IMR-90 (cell line): ENCODE data around the gene VHLL. TPM values are rescaled to one million over a fixed set of nuclear protein-coding genes. Genes with fewer than 3 reads are reported as not detected.

Experiments
- ATAC-seq: fragments of 200-7000 bp; cut with Tn5 transposase; 2 replicates; pipeline ENCODE4 v1.9.1; 2020; ENCODE audit warnings: low read depth, mild to moderate bottlenecking, moderate library complexity
- BruUV-seq: library from RNA; stranded (reverse); fragments of 400-500 nt; replicated peaks from 2 replicates; lab custom pipeline; 2021; lab: Mats Ljungman, UMichigan
- CTCF ChIA-PET: fragments of 300-600 bp; formaldehyde crosslinking; extraction: SDS; loops from one replicate; lab custom pipeline; 2021; ENCODE audit warnings: antibody characterized with exemption; lab: Yijun Ruan, JAX
- POLR2A ChIA-PET: fragments of 300-600 bp; sonication (Branson Sonifier 250); formaldehyde crosslinking; loops from one replicate; lab custom pipeline; 2022; ENCODE audit warnings: antibody characterized with exemption; ENCODE audit not compliant: unreplicated experiment; lab: Charles Lee
- DNase-seq: peaks from one replicate; pipeline ENCODE4 v3.0.0; 2013
- H2AFZ ChIP-seq: replicated peaks from 2 replicates; pipeline ENCODE3; 2013; ENCODE audit warnings: low read length, mild to moderate bottlenecking; ENCODE audit not compliant: poor library complexity
- H2AK5ac ChIP-seq: 2 replicates; pipeline ENCODE4 v1.6.1; 2013; ENCODE audit warnings: low read depth, low read length, inconsistent platforms
- H2AK9ac ChIP-seq: replicated peaks from 2 replicates; pipeline ENCODE3; 2013; ENCODE audit warnings: mild to moderate bottlenecking, low read depth, low read length, moderate library complexity; ENCODE audit not compliant: poor library complexity
- H2BK120ac ChIP-seq: 2 replicates; pipeline ENCODE4 v1.6.1; 2013; ENCODE audit warnings: low read depth, low read length, inconsistent platforms
- H2BK15ac ChIP-seq: 3 replicates; pipeline ENCODE4 v1.6.1; 2013; ENCODE audit warnings: low read depth, low read length, inconsistent platforms
- H2BK20ac ChIP-seq: 2 replicates; pipeline ENCODE4 v1.6.1; 2013; ENCODE audit warnings: low read depth, mild to moderate bottlenecking, inconsistent platforms, low read length, moderate library complexity
- H2BK5ac ChIP-seq: 2 replicates; pipeline ENCODE4 v1.6.1; 2013; ENCODE audit warnings: mild to moderate bottlenecking, low read depth, low read length, inconsistent platforms; ENCODE audit not compliant: poor library complexity, severe bottlenecking
- H3K14ac ChIP-seq: replicated peaks from 2 replicates; pipeline ENCODE4 v1.6.1; 2013; ENCODE audit warnings: low read depth, low read length, inconsistent platforms
- H3K18ac ChIP-seq: 2 replicates; pipeline ENCODE4 v1.6.1; 2013; ENCODE audit warnings: low read depth, low read length, control low read depth
- H3K23ac ChIP-seq: 2 replicates; pipeline ENCODE4 v1.6.1; 2013; ENCODE audit warnings: low read depth, low read length, inconsistent platforms
- H3K27ac ChIP-seq: 2 replicates; pipeline ENCODE4 v1.5.1; 2013; ENCODE audit warnings: mild to moderate bottlenecking, control low read depth, low read length; ENCODE audit not compliant: insufficient read depth
- H3K27me3 ChIP-seq: 2 replicates; pipeline ENCODE4 v1.6.1; 2013; ENCODE audit warnings: low read length; ENCODE audit not compliant: control insufficient read depth, insufficient read depth
- H3K36me3 ChIP-seq: 2 replicates; pipeline ENCODE4 v1.6.1; 2013; ENCODE audit warnings: low read length, mixed read lengths; ENCODE audit not compliant: control insufficient read depth, insufficient read depth
- H3K4ac ChIP-seq: 2 replicates; pipeline ENCODE4 v1.6.1; 2013; ENCODE audit warnings: low read depth, low read length, inconsistent platforms
- H3K4me1 ChIP-seq: 2 replicates; pipeline ENCODE4 v1.6.1; 2013; ENCODE audit warnings: low read length, mixed read lengths; ENCODE audit not compliant: control insufficient read depth, insufficient read depth
- H3K4me2 ChIP-seq: 2 replicates; pipeline ENCODE4 v1.6.1; 2013; ENCODE audit warnings: low read depth, mild to moderate bottlenecking, control low read depth, low read length, moderate library complexity
- H3K4me3 ChIP-seq: 2 replicates; pipeline ENCODE4 v1.5.1; 2013; ENCODE audit warnings: low read depth, mild to moderate bottlenecking, control low read depth, low read length, moderate library complexity; ENCODE audit not compliant: insufficient read depth
- H3K56ac ChIP-seq: 2 replicates; pipeline ENCODE4 v1.6.1; 2013; ENCODE audit warnings: low read length, inconsistent platforms; ENCODE audit not compliant: insufficient read depth; ENCODE audit errors: extremely low read depth
- H3K79me1 ChIP-seq, 2 experiments: 2 replicates each; pipeline ENCODE4 v1.6.1; 2013; ENCODE audit warnings: low read length in 2 of 2, inconsistent platforms in 1 of 2, low read depth in 1 of 2
- H3K9ac ChIP-seq: 2 replicates; pipeline ENCODE4 v1.6.1; 2013; ENCODE audit warnings: low read depth, low read length, control low read depth
- H3K9me1 ChIP-seq: 2 replicates; pipeline ENCODE4 v1.6.1; 2013; ENCODE audit warnings: low read length, inconsistent platforms; ENCODE audit not compliant: insufficient read depth
- H3K9me3 ChIP-seq: 2 replicates; pipeline ENCODE4 v1.6.1; 2013; ENCODE audit warnings: low read length; ENCODE audit not compliant: control insufficient read depth, insufficient read depth
- H4K20me1 ChIP-seq: 2 replicates; pipeline ENCODE4 v1.6.1; 2013; ENCODE audit warnings: low read length, inconsistent platforms; ENCODE audit not compliant: insufficient read depth
- H4K5ac ChIP-seq: 2 replicates; pipeline ENCODE4 v1.6.1; 2013; ENCODE audit warnings: mild to moderate bottlenecking, low read depth, low read length, control low read depth
- H4K8ac ChIP-seq, 2 experiments: 2 replicates each; pipeline ENCODE4 v1.6.1; 2013; ENCODE audit warnings: low read depth in 2 of 2, low read length in 2 of 2, control low read depth in 1 of 2, inconsistent platforms in 1 of 2
- H4K91ac ChIP-seq: 2 replicates; pipeline ENCODE4 v1.6.1; 2013; ENCODE audit warnings: low read depth, low read length, inconsistent platforms; ENCODE audit not compliant: insufficient read depth
- BHLHE40 ChIP-seq: fragments of 150-350 bp; IDR thresholded peaks from 2 replicates; pipeline ENCODE4 v1.6.1; 2016; ENCODE audit warnings: mild to moderate bottlenecking, low read depth, low read length
- CEBPB ChIP-seq: IDR thresholded peaks from 2 replicates; pipeline ENCODE4 v1.6.1; 2012; ENCODE audit warnings: low read depth, low read length, improper control_type of control experiment
- CHD1 ChIP-seq: IDR thresholded peaks from 2 replicates; pipeline ENCODE4 v1.6.1; 2012; ENCODE audit warnings: low read depth, low read length, improper control_type of control experiment
- FOS ChIP-seq: fragments of 150-350 bp; IDR thresholded peaks from 2 replicates; pipeline ENCODE4 v1.6.1; 2016; ENCODE audit warnings: low read depth, low read length
- MAFK ChIP-seq: IDR thresholded peaks from 2 replicates; pipeline ENCODE4 v1.6.1; 2012; ENCODE audit warnings: low read depth, low read length, improper control_type of control experiment
- MAZ ChIP-seq: IDR thresholded peaks from 2 replicates; pipeline ENCODE4 v1.6.1; 2012; ENCODE audit warnings: low read depth, mild to moderate bottlenecking, low read length, improper control_type of control experiment, moderate library complexity, borderline replicate concordance
- MXI1 ChIP-seq: IDR thresholded peaks from 2 replicates; pipeline ENCODE4 v1.6.1; 2012; ENCODE audit warnings: low read depth, mild to moderate bottlenecking, low read length, moderate library complexity, borderline replicate concordance
- NFE2L2 ChIP-seq: fragments of 150-350 bp; IDR thresholded peaks from 2 replicates; pipeline ENCODE4 v1.6.1; 2016; ENCODE audit warnings: low read depth, mild to moderate bottlenecking, low read length
- POLR2A ChIP-seq: IDR thresholded peaks from 2 replicates; pipeline ENCODE4 v1.6.1; 2012; ENCODE audit warnings: mild to moderate bottlenecking, low read depth, low read length
- RAD21 ChIP-seq: IDR thresholded peaks from 2 replicates; pipeline ENCODE4 v1.6.1; 2012; ENCODE audit warnings: low read length, improper control_type of control experiment
- RCOR1 ChIP-seq: IDR thresholded peaks from 2 replicates; pipeline ENCODE4 v1.6.1; 2012; ENCODE audit warnings: mild to moderate bottlenecking, low read length, improper control_type of control experiment; ENCODE audit not compliant: insufficient replicate concordance
- RFX5 ChIP-seq: IDR thresholded peaks from 2 replicates; pipeline ENCODE4 v1.8.0; 2012; ENCODE audit warnings: low read depth, mild to moderate bottlenecking, low read length, moderate library complexity
- SMC3 ChIP-seq: fragments of 150-350 bp; IDR thresholded peaks from 2 replicates; pipeline ENCODE4 v1.6.1; 2016; ENCODE audit warnings: low read depth, mild to moderate bottlenecking, antibody characterized with exemption, low read length, moderate library complexity
- dilution Hi-C: fragments of 300-500 bp; cut with HindIII; formaldehyde crosslinking; loops from one replicate; pipeline ENCODE4 v1.14.3; 2018; ENCODE audit warnings: low sequenced_read_pairs; ENCODE audit not compliant: unreplicated experiment
- in situ Hi-C: fragments of 300-500 bp; cut with MboI; formaldehyde crosslinking; loops from 3 replicates; pipeline ENCODE4 v1.14.3; 2019; ENCODE audit warnings: low sequenced_read_pairs, inconsistent platforms, mixed read lengths
- intact Hi-C: fragments of 100-400 bp; cut with micrococcal nuclease; formaldehyde crosslinking; loops from 2 replicates; pipeline ENCODE4 v1.10.0; 2022
- polyA plus RNA-seq, 3 experiments: library from polyadenylated mRNA; depleted of rRNA; stranded (reverse); fragments of >200 nt; gene quantifications; 2 replicates each; pipeline ENCODE4 v1.2.3, GENCODE V29; 2012; ENCODE audit warnings: low replicate concordance in 1 of 3
- total RNA-seq: library from RNA; depleted of rRNA; stranded (reverse); fragments of >200 nt; gene quantifications from 2 replicates; pipeline ENCODE4 v1.2.3, GENCODE V29; 2012
- TF ChIP-seq, protein P1 (sequence below): fragments of 150-350 bp; IDR thresholded peaks from 2 replicates; pipeline ENCODE4 v1.6.1; 2017; ENCODE audit warnings: mild to moderate bottlenecking, antibody characterized with exemption, low read length, low read depth
- TF ChIP-seq, protein P2 (sequence below): conservative IDR thresholded peaks from 2 replicates; pipeline ENCODE4 v1.5.1; 2012; ENCODE audit warnings: mild to moderate bottlenecking, low read depth, low read length, improper control_type of control experiment
- TF ChIP-seq, protein P3 (sequence below): fragments of 150-350 bp; IDR thresholded peaks from 2 replicates; pipeline ENCODE4 v1.6.1; 2016; ENCODE audit warnings: low read depth, mild to moderate bottlenecking, low read length, moderate library complexity, borderline replicate concordance

The VHLL gene
- total and polyA plus RNA-seq, 2 of the 4 experiments (the other 2 are of a cell fraction): not detected

DNA sequence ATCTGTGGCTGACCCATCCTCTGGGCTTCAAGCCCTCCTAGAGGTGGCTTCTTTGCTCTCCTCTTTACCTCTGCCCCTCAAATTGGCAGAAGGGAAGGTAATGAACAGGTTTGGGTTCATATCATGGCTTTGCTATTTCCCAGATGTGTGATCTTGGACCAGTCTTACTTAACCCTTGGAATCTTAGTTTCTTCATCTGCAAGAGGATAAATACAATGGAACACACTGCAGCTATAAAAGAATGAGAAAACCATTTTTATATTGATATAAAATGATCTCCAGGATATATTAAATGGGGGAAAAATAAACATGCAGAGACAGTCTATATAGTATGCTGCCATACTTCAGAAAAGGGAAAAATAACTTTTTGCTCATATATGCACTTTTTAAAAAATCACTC lies 9.2 kb downstream of the VHLL start:
- dilution Hi-C loops: no loop called here
- H2AK9ac ChIP-seq: no peak overlapping the region
- intact Hi-C loops: no loop called here
- H3K9me1 ChIP-seq: peaks cover 2% of the 10 kb centered on the region; the same call in 1 of the 2 replicates
- no peak for TF ChIP-seq MXI1
- no peak for TF ChIP-seq NFE2L2
- TF ChIP-seq RAD21: no peak
- no peak for TF ChIP-seq SMC3
- TF ChIP-seq BHLHE40: no peak
- TF ChIP-seq CHD1: no peak
- no peak for TF ChIP-seq RCOR1
- no peak for TF ChIP-seq RFX5
- TF ChIP-seq CEBPB: no peak
- TF ChIP-seq, protein P1, sequence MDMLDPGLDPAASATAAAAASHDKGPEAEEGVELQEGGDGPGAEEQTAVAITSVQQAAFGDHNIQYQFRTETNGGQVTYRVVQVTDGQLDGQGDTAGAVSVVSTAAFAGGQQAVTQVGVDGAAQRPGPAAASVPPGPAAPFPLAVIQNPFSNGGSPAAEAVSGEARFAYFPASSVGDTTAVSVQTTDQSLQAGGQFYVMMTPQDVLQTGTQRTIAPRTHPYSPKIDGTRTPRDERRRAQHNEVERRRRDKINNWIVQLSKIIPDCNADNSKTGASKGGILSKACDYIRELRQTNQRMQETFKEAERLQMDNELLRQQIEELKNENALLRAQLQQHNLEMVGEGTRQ: no peak
- TF ChIP-seq, protein P2, sequence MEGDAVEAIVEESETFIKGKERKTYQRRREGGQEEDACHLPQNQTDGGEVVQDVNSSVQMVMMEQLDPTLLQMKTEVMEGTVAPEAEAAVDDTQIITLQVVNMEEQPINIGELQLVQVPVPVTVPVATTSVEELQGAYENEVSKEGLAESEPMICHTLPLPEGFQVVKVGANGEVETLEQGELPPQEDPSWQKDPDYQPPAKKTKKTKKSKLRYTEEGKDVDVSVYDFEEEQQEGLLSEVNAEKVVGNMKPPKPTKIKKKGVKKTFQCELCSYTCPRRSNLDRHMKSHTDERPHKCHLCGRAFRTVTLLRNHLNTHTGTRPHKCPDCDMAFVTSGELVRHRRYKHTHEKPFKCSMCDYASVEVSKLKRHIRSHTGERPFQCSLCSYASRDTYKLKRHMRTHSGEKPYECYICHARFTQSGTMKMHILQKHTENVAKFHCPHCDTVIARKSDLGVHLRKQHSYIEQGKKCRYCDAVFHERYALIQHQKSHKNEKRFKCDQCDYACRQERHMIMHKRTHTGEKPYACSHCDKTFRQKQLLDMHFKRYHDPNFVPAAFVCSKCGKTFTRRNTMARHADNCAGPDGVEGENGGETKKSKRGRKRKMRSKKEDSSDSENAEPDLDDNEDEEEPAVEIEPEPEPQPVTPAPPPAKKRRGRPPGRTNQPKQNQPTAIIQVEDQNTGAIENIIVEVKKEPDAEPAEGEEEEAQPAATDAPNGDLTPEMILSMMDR: no peak
- TF ChIP-seq POLR2A: no peak
- TF ChIP-seq, protein P3, sequence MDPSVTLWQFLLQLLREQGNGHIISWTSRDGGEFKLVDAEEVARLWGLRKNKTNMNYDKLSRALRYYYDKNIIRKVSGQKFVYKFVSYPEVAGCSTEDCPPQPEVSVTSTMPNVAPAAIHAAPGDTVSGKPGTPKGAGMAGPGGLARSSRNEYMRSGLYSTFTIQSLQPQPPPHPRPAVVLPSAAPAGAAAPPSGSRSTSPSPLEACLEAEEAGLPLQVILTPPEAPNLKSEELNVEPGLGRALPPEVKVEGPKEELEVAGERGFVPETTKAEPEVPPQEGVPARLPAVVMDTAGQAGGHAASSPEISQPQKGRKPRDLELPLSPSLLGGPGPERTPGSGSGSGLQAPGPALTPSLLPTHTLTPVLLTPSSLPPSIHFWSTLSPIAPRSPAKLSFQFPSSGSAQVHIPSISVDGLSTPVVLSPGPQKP: no peak
- TF ChIP-seq MAFK: no peak
- no peak for TF ChIP-seq FOS
- TF ChIP-seq MAZ: no peak
- no peak overlapping the region for H2BK5ac ChIP-seq
- no peak overlapping the region for H3K14ac ChIP-seq
- no peak overlapping the region for H3K23ac ChIP-seq
- no peak overlapping the region for H3K18ac ChIP-seq
- H3K36me3 ChIP-seq: peaks cover 19% of the 10 kb centered on the region
- no peak for ATAC-seq
- H2BK20ac ChIP-seq: no peak overlapping the region
- H3K27me3 ChIP-seq: no peaks in the 10 kb centered on the region
- no peak overlapping the region for H3K4me2 ChIP-seq
- no peak overlapping the region for H3K4me3 ChIP-seq
- peaks cover under 1 to 22% of the 10 kb centered on the region in 2 experiments; a peak in 3 of 4 replicates for H3K79me1 ChIP-seq
- H3K4ac ChIP-seq: no peak overlapping the region
- H2AK5ac ChIP-seq: no peak overlapping the region
- no peak overlapping the region for H2AFZ ChIP-seq
- no peak overlapping the region for H3K27ac ChIP-seq
- no peak overlapping the region for H3K9ac ChIP-seq
- H3K56ac ChIP-seq: no peak overlapping the region
- H2BK15ac ChIP-seq: no peak overlapping the region
- H4K8ac ChIP-seq: no peak overlapping the region
- no peaks in the 10 kb centered on the region for H4K20me1 ChIP-seq
- ChIA-PET CTCF (no interaction called here), POLR2A (no interaction called here)
- no TSS peak for BruUV-seq
- H4K91ac ChIP-seq: no peak overlapping the region
- peaks cover 2% of the 10 kb centered on the region; the same call in 1 of the 2 replicates for H3K4me1 ChIP-seq
- no peak for DNase-seq
- no peaks in the 10 kb centered on the region for H3K9me3 ChIP-seq
- in situ Hi-C loops: no loop called here
- H4K5ac ChIP-seq: no peak overlapping the region
- no peak overlapping the region for H2BK120ac ChIP-seq
